Inflammatory macrophage (primary cell): ENCODE data around the gene ANKRD13B.

Source experiments
- DNase-seq, 2 donors: peaks; one replicate each; pipeline ENCODE4 v3.0.0-alpha.2; 2020 to 2022

ANKRD13B gene

GRCh38 chr17:29569245-29569950 is 23.5 kb upstream of the ANKRD13B start:
- DNase-seq: no peak

- DNase-seq: no peak
Measured at GRCh38 chr17:29570521-29570920, 22.4 kb upstream of the ANKRD13B start.

GRCh38 chr17:29571486-29571882 is 21.4 kb upstream of the ANKRD13B start:
- DNase-seq: no peak

GRCh38 chr17:29571883-29572681 is 20.9 kb upstream of the ANKRD13B start:
- DNase-seq: no peak

- peak; percentile 66 to 82 for DNase-seq
Measured at GRCh38 chr17:29572691-29573557, 20.0 kb upstream of the ANKRD13B start.

- no peak for DNase-seq
Measured at GRCh38 chr17:29573558-29573869, 19.4 kb upstream of the ANKRD13B start.

GRCh38 chr17:29573871-29574731 is 18.8 kb upstream of the ANKRD13B start:
- no peak for DNase-seq

GRCh38 chr17:29574732-29575510 is 18.0 kb upstream of the ANKRD13B start:
- DNase-seq: no peak

- DNase-seq: no peak
Measured at GRCh38 chr17:29575511-29576213, 17.3 kb upstream of the ANKRD13B start.

- DNase-seq: no peak
Measured at GRCh38 chr17:29576214-29577000, 16.5 kb upstream of the ANKRD13B start.

- no peak for DNase-seq
Measured at GRCh38 chr17:29577001-29577370, 15.9 kb upstream of the ANKRD13B start.

- DNase-seq: no peak
Measured at GRCh38 chr17:29577385-29578211, 15.3 kb upstream of the ANKRD13B start.

GRCh38 chr17:29578626-29579485 is 14.1 kb upstream of the ANKRD13B start:
- no peak for DNase-seq

- peak; percentile 83 to 87 for DNase-seq
Measured at GRCh38 chr17:29579866-29580771, 12.8 kb upstream of the ANKRD13B start.

GRCh38 chr17:29581583-29582253 is 11.2 kb upstream of the ANKRD13B start:
- no peak for DNase-seq

GRCh38 chr17:29582254-29582765 is 10.6 kb upstream of the ANKRD13B start:
- no peak for DNase-seq
